MV-4-11 (cell line): ENCODE data around the gene PDCD7.
"Not testable (repeated sequence)": the region's sequence is repeated elsewhere in the genome, so short reads cannot be mapped to it uniquely, and the experiment has no call there.

ENCODE experiments used
- DNase-seq: peaks from one replicate; lab custom pipeline; 2025; lab: John Stamatoyannopoulos, UW

Gene PDCD7, protein sequence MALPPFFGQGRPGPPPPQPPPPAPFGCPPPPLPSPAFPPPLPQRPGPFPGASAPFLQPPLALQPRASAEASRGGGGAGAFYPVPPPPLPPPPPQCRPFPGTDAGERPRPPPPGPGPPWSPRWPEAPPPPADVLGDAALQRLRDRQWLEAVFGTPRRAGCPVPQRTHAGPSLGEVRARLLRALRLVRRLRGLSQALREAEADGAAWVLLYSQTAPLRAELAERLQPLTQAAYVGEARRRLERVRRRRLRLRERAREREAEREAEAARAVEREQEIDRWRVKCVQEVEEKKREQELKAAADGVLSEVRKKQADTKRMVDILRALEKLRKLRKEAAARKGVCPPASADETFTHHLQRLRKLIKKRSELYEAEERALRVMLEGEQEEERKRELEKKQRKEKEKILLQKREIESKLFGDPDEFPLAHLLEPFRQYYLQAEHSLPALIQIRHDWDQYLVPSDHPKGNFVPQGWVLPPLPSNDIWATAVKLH

DNA sequence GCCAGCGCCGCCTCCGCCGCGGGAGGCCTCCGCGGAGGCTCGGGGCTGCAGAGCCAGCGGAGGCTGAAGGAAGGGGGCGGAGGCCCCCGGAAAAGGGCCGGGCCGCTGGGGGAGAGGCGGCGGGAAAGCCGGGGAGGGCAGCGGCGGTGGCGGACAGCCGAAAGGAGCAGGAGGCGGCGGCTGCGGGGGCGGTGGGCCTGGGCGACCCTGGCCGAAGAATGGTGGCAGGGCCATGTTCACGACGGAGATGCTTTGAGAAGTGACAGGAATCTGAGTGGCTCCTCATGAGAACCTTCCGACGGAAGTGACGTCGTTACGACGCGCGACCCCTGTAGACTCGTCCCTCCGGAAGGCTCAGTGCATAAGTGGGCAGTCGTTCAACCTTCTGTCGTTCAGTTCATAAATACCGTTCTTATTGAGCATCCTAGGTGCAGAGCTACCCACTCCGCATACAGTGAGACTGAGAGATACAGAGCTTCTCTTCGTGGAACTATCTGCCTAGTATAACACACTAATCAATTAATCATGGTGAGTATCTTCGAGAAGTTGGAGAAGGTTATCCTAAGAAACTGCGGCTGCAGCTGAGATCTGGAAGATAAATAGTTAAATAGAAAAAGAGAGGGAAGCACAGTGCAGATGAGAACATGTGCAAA, at the start of gene PDCD7:
Gene PDCD7, minus strand, starts transcription at position 261 of the 653 bp plus-strand sequence. Its CDS starts 27 bp downstream, at position 234.
- peak; percentile 87 for DNase-seq

DNA sequence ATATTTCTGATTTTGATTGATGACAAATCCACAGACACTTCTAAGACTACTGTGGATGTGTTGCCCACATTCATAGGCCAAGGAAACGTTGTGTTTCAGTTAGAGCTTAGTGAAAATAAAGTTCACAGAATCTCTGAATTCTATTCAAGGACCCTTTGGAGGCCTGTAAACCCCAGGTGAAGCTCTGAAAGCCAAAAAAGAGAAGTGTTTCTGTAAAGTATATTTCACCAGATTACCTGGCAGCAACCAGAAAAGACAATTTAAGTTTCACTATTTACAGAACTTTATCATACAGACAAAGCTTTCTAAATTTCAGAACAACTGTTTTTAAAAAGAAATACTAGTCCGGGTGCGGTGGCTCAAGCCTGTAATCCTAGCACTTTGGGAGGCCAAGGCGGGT, 48.9 kb upstream of the PDCD7 start:
- no peak for DNase-seq

DNA sequence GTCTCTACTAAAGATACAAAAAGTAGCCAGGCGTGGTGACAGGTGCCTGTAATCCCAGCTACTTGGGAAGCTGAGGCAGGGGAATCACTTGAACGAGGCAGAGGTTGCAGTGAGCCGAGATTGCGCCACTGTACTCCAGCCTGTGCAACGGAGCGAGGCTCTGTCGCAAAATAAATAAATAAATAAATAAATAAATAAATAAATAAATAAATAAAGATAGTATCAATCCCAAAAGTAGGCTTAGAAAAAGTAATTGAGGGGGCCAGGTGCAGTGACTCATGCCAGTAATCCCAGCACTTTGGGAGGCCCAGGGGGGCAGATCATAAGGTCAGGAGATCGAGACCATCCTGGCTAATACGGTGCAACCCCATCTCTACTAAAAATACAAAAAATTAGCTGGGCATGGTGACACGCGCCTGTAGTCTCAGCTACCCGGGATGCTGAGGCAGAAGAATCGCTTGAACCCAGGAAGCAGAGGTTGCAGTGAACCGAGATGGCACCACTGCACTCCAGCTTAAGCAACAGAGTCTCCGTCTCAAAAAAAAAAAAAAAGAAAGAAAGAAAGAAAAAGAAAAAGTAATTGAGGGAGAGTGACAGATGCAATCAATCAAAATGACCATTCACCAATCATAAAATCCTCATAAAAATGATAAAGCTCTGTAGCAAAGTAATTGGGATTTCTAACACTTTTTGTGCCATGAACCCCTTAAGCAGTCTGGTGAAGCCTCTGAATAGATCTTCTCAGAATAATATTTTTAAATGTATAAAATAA, 48.2 kb upstream of the PDCD7 start:
- not testable (repeated sequence) for DNase-seq

DNA sequence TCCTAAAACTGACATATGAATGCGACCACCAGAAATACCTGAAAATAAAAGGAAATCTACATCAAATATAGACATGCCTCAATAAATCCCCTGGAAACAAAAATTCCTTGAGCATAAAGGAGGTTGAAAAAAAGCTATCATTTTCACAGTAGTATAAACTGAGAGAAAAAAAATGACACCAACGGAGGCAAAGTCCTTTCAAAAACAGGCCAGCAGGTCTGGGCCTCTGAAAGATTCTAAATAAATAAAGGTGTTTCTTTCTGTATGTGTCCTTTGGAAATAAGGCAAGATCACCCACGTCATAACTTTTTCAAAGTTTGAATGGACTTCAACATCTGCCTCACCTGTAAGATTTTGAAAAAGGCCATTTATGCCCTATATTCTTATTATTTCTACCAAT, 46.6 kb upstream of the PDCD7 start:
- DNase-seq = no peak

DNA sequence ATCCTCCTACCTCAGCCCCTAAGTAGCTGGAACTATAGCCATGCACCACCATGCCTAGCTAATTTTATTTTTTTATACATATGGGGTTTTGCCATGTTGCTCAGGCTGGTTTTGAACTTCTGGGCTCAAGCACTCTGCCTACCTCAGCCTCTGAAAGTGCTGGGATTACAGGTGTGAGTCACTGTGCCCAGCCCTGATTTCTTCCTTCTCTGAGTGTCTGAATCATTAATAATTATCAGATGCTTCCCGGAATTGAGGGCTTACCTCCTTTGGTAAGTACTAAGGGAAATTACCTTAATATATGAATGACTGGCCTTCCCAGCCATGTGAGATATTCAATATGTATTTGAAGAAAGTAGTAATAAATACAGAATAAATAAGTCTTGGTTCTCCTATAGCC, 44.3 kb upstream of the PDCD7 start:
- no peak for DNase-seq

DNA sequence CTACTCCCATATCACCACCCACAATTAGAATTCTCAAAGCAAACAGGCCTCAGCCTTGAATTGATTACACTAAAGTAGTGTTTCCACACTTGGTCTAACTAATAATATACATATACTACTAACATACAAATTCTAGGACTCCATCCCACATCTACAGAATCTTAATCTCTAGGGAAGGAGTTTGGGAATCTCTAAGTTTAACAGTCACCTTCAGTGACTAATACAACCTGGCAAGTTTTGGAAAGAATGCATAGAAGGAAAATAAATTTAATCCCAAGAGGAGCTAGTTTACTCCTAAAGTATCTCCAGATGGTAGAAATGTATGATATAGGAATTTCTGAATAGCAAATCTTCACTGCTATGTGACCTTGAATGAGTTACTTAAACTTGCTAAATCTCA, 42.4 kb upstream of the PDCD7 start:
- DNase-seq = no peak

DNA sequence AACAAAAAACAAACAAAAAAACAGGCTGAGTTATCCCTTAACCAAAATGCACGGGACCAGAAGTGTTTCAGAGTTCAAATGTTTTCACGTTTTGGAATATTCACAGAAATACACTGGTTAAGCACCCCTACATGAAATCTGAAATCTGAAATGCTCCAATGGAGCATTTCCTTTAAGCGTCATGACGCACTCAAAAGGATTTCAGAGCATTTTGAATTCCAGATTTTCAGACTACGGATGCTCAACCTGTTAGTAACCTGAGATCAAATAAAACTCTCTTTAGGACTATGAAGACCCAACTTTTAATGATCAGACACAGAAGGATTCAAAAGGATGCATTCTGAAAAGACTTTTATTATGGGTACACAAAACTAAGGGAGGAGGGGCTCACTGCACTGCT, 41.9 kb upstream of the PDCD7 start:
- no peak for DNase-seq

DNA sequence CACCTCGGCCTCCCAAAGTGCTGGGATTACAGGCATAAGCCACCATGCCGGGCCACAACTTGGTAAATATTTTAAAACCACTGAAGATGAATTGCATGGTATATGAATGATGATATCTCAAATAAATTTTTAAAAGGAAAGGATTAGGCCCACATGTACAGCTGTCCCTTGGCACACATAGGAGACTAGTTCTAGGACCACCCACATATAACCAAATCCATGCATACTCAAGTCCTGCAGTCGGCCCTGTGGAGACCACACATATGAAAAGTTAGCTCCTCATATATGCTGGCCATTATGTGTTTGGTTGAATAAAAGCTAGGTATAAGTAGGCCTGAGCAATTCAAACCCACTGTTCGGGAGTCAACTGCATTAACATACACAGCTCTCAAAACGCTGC, 40.9 kb upstream of the PDCD7 start:
- no peak for DNase-seq

DNA sequence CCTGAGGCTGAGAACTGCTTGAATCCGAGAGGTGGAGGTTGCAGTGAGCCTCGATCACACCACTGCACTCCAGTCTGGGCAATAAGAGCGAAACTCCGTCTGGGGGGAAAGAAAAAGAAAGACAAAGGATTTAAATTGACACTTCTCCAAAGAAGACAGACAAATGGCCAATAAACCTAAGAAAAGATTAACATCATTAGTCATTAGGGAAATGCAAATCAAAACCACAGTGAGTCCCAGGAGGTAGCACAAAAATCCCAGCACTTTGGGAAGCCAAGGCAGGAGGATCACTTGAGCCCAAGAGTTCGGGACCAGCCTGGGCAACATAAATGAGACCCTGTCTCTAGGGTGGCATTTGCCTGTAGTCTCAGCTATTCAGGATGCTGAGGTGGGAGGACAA, 38.9 kb upstream of the PDCD7 start:
- DNase-seq = no peak

DNA sequence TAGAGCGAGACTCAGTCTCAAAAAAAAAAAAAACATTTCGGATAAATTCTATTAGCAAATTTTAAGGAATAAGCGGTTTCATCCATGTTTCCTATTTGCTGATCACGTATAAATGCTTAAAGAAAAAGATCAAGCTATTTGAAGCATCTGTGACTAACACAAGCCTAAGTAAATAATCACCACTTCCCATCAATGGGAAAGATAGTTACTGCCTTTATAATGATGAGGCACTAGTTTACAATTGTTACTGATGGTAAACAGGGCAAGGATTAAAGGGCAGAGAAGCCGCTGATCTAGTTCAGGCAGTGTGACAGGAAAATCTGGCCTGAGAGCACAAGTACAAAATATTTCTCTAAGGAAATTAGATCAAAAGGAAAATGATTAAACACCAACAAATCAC, 37.8 kb upstream of the PDCD7 start:
- DNase-seq = no peak

DNA sequence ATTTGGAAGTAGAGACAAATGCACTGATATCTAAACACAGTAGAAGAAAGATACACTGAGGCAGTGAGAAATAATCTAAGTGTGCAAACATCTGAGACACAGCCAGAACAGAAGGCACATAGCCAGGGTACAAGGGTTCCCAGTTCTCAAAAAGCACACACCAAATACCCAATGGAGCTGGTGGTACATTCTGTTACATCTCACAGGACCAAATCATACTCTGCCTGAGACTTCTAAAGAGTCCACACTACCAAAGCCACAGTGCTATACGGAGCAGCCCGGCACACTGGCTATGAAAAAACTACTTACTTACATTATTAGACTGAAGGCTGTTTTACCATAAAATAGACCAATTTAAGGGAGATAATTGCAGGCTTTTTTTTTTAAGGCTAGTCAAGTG, 32.3 kb upstream of the PDCD7 start:
- no peak for DNase-seq

DNA sequence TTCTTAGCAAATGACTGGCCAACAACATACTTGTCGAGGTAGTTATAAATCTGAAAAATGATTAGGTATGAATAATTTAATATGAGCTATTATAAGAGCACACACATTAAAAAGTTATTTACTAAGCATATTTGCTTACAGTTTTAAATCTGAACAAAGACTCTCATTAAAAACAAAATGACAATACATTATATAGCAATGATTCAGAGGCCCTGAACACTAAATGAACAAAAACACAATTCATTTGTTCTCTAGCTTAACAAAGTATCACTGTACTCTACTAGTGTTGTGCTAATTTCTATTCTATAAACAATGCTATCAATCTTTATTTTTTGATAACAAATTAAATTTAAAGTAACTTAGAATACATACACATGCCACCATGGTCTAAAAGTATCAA, 30.5 kb upstream of the PDCD7 start:
- DNase-seq = no peak

DNA sequence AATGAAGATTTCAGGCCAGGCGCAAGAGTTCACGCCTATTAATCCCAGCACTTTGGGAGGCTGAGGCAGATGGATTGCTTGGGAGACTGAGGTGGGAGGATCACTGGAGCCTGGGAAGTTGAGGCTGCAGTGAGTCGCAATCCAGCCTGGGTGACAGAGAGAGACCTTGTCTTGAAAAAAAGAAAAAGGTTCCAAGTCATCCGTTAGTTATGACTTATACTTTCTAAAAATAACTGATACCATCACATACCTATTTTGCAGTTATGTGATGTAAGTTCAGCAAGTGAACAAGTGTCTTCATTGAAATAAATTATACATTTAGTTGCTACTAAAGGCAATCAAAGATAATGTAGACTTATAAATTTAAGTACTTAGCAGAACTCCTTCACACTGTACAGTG, 29.4 kb upstream of the PDCD7 start:
- DNase-seq = no peak

DNA sequence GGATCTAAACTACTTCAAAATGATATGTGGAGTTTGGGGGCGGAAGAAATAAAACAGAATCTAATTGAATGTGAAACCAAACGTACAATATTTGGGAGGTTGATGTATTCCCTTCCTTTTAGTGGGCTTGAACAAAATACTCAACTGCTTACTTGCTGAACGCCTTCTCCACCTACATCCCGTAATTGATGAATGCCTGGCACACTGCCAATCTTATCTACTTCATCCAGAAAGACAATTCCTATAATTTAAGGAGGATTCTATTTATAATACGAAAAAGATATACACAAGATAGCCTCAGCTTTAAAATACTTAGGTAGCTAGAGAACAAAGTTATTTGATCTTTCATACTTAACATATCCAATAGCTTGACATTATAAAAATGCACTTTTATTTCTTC, 23.1 kb upstream of the PDCD7 start:
- DNase-seq = no peak

DNA sequence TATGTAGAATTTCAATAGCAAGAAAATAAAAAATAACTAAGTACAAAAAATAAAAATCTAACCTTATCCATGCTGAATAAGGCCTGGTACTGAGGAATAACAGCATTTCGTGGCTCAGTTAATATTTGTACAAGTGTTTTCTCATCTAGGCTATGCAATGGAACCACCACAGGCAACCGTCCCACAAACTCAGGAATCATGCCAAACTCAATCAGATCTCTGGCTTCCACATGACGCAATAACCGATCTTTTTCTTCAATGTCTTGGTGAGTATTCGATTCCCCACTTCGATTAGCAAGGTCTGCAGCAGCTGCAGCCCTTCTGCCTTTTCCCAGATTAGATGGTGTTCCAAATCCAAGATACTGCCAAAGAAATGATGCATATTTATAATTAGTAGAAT, 21.1 kb upstream of the PDCD7 start:
- no peak for DNase-seq

DNA sequence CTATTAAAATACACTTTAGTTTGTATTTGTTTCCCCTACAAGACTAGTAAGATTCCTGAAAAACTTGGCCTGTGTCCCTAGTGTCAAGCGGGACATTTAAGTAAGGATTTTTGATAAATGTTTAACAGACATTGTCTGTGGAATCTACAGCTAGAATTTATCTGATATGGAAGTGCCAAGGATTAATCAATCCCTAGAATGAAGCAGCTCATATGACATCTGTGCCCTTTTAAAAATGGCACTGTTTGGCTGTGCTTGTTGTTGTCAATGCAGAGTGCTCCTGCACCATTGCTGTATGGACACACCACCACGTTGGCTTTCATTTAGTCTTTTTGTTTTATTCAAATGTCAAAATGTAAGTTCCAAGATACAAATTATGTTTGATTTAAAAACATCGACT, 14.3 kb upstream of the PDCD7 start:
- DNase-seq = no peak

DNA sequence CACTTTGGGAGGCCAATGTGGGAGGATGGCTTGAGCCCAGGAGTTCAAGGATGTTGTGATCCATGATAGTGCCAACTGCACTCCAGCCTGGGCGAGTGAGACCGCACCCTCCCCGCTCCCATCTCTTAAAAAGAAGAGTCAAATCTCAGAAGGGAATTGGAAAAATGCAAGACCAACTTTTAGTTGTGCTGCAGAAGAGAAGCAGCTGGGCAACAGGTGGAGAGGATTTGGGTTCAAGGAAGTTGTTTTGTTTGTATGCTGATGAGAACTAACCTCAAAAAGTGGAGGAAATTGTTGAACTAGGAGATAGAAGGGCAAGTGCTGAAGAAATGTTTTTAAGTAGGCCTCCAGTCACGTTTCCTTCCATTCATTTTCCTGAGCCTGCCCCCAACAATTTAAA, 12.8 kb upstream of the PDCD7 start:
- DNase-seq = no peak

DNA sequence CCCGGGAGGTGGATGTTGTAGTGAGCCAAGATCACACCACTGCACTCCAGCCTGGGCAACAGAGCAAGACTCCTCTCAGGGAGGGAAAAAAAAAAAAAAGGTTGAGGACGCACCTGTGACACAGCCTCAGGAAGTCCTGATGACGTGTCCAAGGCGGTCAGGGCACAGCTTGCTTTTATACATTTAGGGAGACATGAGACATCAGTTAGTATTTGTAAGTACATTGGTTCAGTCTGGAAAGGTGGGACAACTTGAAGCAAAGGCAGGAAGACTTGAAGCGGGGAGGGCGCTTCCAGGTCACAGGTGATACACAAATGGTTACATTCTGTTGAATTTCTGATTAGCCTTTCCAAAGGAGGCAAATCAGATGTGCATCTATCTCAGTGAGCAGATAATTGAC, 5.0 kb upstream of the PDCD7 start:
- not testable (repeated sequence) for DNase-seq

DNA sequence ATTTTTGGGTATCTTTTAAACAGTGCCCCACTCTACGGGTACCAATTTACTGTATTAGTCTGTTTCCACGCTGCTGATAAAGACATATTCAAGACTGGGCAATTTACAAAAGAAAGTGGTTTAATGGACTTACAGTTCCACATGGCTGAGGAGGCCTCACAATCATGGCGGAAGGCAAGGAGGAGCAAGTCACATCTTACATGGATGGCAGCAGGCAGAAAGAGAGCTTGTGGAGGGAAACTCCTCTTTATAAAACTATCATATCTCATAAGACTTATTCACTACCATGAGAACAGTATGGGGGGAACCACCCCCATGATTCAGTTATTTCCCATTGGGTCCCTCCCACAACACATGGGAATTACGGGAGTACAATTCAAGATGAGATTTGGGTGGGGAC, 4.3 kb upstream of the PDCD7 start:
- DNase-seq = not testable (repeated sequence)

DNA sequence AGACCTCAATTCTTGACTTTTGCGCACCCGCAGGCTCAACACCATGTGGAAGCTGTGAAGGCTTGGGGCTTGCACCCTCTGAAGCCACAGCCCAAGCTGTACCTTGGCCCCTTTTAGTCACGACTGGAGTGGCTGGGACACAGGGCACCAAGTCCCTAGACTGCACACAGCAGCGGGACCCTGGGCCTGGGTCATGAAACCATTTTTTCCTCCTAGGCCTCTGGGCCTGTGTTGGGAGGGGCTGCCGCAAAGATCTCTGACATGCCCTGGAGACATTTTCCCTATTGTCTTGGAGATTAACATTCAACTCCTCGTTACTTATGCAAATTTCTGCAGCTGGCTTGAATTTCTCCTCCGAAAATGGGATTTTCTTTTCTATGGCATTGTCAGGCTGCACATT, 3.5 kb upstream of the PDCD7 start:
- not testable (repeated sequence) for DNase-seq

DNA sequence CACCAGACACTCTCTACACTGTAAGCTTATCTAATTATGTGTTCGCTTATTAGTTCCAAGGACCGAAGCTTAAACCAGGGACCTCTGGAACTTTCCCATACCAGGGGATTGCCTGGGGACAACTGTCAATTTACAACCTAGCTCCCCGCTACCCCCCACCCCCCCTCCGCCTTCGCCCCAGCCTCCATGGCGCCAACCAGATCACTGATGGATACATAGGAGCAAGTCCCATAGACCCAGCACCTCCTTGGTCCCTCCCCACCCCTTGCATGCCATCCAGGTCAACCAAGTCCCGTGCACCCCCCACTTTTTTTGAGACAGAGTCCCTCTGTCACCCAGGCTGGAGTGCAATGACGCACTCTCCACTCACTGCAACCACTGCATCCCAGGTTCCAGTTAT, 930 bp upstream of the PDCD7 start:
- DNase-seq = no peak

DNA sequence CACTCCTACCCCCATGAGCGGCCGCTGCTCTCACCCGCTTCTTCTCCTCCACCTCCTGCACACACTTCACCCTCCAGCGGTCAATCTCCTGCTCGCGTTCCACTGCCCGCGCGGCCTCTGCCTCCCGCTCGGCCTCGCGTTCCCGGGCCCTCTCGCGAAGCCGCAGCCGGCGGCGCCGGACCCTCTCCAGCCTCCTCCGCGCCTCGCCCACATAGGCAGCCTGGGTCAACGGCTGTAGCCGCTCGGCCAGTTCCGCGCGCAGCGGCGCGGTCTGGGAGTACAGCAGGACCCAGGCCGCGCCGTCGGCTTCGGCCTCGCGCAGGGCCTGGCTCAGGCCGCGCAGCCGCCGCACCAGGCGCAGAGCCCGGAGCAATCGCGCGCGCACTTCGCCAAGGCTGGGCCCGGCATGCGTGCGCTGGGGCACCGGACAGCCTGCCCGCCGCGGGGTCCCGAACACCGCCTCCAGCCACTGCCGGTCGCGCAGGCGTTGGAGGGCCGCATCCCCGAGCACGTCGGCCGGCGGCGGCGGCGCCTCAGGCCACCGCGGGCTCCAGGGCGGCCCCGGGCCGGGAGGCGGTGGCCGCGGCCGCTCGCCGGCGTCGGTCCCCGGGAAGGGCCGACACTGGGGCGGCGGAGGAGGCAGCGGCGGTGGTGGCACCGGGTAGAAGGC, 595 bp downstream of the PDCD7 start:
- DNase-seq = peak; percentile 16
